ENCODE measurements around the gene ST3GAL3.

- TF ChIP-seq POLR2AphosphoS5 (IDR thresholded peaks at IDR 0.05; ENCODE audit: low read depth) (no peak), REST (IDR thresholded peaks at IDR 0.05; ENCODE audit: insufficient replicate concordance, low read depth) (no peak), CTCF (IDR thresholded peaks at IDR 0.05; ENCODE audit: insufficient read depth, low read length) (no peak)
Observed at GRCh38 chr1:43705982-43706597, 1.2 kb upstream of the ST3GAL3 start.

Measured in HL-60 (cell line).